KG1 (cell line): ENCODE measurements around the gene GNG3.
A peak's percentile ranks its signal among the peaks of the same experiment; 100 is the strongest.
"Not testable (repeated sequence)": the region's sequence is repeated elsewhere in the genome, so short reads cannot be mapped to it uniquely, and the experiment has no call there.

Source experiments
- DNase-seq: peaks from one replicate; lab custom pipeline; 2025; lab: John Stamatoyannopoulos, UW

GNG3 gene

DNA sequence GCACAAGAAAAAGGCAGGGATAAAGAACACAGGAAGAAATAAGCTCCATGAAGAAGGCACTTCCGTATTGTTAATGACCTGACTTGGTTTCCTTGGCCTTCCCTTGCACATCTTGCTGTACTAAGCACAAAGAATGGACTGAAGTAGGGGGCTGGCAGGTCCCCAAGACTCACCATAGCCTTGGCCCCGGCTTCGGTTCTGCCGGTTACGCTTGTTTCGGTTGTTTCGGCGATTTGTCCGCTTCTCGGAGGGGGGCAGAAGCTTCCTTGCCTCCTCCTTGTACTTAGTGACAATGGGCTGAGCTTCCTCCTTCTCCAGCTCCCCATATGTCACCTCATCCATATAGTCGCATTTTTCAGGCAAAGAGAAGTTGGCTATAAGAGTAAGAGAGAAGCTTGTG is 9.3 kb downstream of the GNG3 start:
- DNase-seq = no peak

DNA sequence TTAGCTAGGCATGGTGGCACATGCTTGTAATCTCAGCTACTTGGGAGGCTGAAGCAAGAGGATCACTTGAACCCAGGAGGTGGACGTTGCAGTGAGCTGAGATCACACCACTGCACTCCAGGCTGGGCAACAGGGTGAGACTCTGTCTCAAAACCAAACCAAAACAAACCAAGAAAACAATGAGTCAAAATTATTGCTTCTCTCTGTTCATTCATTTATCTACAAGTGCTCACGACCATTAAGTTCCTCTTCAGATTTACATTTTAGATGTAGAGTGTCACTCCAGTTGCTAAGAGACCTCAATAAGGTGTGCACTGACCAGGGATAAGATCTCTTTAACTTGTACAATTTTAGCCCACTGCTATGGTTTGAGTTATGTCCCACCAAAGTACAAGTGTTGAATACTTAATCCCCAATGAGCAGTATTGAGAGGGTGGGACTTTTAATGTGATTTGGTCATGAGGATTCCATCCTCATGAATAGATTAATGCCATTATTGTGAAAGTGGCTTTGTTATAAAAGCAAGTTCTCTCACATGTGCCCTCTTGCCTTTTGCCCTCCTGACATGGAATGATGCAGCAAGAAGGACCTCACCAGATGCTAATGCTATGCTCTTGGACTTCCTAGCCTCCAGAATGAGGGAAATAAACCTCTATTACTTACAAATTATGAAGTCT is 12.0 kb downstream of the GNG3 start:
- DNase-seq = no peak

DNA sequence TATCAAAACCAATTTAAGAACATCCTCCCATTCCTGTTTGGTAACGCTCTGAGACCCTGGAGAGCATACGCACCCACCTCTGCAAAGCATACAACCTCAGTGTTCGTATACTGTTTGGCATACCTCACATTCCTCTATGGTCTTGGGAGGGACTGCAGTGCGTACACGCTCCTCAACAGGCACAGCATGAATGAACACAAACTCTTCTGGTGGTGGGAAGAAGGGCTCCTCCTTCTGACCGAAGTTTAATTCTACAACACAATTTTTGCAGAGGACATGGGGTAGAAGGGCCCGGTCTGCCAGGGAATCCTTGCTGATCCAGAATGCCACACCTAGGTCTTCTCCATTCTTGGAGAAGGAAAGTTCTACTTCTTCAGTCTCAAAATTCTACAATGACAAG is 14.5 kb downstream of the GNG3 start:
- no peak for DNase-seq

DNA sequence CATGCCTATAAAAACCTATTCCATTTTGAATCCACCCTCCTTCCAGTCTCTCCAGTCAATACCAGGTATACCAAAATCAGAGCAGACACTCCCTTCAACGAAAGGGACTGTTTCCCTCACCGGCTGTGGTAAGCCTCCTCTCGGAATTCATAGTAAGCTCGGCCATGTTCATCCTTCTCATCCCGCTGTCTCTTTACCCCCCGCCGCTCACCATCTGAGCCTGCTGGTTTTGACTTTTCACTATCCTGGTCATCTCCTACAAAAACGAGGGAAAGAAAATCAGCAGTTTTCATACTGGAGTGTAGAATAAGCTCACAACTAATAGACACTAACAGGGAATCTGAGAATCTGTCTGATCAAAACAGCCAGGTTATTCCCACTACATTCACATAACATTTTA is 16.7 kb downstream of the GNG3 start:
- no peak for DNase-seq

DNA sequence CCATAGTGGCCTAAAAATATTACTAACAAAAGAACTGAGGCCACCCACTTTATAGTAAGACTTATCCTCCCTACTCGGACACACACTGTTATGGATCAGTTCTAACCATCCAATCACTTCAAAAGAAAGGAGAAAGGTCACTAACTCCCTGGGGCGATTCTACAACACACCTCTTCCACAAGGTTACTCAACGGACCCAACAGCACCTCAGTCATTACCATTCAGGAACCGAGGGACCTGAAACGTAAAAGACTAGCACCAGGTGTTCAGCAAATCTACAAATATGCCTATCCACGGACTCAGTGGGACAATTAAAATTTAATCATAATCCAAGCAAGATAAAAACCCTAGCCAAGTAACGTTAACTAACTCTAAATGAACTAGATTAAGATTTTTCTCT is 18.2 kb downstream of the GNG3 start:
- DNase-seq = no peak

DNA sequence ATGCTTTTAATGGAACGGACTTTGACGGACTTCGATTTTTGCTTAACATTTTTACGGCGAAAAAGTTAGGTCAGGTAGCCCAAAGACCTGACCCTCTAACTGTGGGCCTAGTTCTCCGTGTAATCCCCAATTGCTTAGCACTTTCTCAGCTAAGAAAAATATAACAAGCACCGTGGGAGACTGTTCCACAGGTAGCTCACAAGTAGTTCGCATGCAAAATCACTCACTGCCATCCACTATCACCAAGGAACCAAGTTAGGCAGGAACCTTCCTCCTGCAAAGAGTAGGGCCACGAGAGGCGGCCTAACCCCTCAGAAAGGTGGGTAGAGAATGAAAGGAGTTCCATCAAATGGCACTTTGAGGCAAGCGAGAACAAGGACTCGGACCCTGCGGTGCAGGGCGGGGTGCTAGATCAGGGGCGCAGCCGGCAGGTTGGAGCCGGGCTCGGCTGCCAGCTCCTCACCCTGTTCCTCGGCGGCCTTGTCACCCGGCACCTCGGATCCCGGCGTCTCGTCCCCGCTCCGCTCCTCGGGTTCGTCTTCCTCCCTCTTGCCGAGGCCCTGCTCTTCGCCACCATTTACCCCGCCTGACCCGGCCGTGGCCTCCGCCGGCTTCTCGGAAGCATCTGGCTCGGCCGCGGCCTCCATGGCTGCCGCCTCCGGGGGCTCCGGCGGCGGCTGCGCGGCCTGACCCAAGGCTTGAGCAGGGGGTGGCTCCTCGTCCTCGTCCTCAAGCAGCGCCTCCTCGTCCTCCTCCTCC is 18.9 kb downstream of the GNG3 start:
- no peak for DNase-seq

DNA sequence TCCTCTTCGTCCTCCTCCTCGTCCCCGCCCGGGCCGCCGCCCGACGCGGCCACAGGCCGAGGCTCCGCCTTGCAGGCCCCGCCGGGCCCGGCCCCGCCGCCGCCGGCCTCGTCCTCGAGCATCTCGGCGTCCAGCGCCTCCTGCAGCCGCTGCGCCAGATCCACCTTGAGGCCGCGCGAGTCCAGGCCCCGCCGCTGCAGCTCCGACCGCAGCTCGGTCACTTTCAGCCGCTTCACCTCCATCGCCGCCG is 19.4 kb downstream of the GNG3 start:
- DNase-seq = no peak

DNA sequence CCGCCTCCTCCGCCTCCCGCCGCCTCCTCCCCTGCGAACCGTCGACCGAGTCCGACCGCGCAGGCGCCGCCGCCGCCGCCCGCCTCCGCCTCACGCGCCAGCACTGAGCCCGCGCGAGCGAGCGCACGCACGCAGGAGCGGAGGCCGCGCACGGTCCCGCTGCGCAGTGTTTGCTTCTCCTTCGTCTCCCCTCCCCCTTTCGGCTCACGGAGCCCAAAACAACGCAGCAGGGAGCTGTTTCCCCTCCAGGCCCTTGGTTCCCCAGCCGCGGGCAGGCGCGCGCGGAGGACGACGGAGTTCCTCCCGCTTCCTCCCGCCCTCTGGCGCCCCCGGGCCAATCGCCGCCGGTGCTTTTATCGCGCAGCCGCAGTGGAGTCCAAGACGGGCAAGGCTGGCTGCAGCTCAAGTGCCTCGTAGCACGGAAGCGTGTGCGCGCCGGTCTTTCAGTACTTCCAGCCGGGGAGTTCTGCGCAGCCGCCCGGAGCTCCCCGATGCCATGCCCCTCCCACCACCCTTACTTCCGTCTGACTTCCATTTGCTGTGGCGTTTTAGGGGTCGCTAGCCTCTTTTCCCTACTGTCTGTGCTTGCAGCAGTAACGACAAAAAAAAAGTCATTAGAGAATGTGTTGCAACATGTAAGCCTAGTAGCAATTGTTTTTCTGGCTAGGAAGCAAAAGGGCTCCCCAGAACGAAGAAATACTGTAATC is 19.8 kb downstream of the GNG3 start, which contains the start of gene HNRNPUL2:
TSS of gene HNRNPUL2 (minus strand) at position 293 of the 707 bp plus-strand sequence. CDS start 301 bp downstream, outside the sequence.
- DNase-seq = peak; percentile 100

DNA sequence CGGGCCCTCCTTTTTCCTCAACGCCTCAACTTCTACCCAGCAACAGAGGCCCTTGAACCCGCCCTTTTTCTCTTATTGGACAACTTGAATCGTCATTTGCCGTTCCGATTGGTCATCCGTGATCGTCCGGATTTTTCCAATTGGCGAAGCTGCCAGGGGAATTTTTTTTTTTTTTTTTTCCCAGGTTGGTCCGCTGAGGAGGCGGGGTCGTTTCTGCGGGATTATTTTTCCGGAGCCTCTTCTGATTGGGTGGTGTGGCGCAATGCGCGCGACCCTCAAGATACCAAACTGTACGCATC is 20.3 kb downstream of the GNG3 start:
- peak; percentile 100 for DNase-seq

DNA sequence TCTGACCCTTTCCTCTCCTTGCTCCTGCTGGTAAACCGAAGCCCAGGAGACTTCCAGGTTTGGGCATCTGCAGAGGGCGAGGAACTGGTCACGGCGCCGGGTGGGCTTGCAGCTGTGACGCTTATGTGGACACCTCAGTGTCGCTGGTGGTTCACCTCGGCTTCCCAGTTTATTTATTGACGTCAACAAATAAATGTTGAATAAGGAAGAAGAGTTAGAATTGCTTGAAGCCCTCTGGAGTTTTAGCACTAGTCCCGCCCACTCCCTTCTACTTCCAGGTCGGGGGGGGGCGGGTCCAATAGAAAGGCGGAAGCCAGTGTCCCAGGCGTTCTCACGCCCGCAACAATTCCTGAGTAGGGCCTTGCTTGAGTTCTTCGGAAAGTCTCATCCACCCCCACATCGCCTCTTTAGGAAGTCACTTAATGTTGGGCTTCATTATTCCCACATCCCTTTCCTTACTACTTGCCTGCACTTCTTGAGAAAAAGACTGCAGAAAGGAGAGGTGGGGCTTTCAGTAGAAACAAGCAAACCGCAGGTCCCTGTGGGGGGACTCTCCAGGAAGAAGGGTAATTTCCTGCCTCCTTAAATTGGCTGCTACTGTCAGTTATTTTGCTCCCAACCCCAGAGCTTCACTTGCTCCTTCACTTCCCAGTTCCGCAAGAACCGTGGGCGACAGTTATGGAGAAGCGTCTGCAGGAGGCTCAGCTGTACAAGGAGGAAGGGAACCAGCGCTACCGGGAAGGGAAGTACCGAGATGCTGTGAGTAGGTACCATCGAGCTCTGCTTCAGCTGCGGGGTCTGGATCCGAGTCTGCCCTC is 20.9 kb downstream of the GNG3 start, which contains the start of gene TTC9C:
TSS of gene TTC9C (plus strand) at position 316 of the 818 bp plus-strand sequence. CDS start at position 679, 363 bp downstream.
- peak; percentile 93 for DNase-seq

DNA sequence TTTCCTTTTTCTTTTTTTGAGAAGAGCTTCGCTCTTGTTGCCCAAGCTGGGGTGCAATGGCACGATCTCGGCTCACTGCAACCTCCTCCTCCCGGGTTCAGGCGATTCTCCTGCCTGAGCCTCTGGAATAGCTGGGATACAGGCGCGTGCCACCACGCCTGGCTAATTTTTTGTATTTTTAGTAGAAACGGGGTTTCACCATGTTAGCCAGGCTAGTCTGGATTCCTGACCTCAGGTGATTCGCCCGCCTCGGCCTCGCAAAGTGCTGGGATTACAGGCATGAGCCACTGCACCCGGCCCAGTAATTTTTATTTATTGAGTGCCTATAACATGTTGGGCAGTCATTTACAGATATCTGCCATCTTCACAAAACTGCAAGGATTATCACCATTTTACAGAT is 22.6 kb downstream of the GNG3 start:
- DNase-seq = not testable (repeated sequence)

DNA sequence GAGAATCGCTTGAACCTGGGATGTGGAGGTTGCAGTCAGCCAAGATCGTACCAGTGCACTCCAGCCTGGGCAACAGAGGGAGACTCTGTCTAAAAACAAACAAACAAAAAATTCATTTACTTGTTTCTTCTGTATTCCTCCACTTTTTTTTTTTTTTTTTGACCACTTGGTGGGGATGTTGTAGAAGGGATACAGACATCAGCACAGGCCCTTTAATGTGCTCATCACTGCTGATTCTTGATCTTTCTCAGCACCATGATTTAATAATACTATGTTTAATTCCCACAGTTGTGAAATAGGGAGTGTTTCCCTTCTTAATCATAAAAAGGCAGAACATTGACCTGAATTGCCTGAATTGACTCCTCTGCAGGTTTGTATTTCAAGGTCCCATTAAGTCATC is 25.4 kb downstream of the GNG3 start:
- no peak for DNase-seq

DNA sequence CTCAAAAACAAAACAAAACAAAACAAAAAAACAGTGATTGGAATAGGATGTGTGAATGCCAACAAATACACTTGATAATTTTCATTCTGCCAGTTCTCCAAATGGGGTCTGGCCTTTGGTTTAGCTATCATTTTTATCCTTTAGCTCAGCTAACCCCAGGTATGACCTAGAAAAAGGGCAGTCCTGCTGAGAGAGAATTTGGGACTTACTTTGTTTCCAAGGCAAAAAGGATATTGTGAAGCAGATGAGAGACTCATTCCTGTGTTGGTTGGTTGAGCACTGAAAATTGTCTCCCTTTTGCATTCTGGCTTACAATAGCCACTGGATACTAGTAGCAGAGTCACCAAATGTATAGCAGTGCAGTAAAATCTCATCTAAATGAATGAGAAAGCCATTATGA is 29.7 kb downstream of the GNG3 start:
- DNase-seq = no peak

DNA sequence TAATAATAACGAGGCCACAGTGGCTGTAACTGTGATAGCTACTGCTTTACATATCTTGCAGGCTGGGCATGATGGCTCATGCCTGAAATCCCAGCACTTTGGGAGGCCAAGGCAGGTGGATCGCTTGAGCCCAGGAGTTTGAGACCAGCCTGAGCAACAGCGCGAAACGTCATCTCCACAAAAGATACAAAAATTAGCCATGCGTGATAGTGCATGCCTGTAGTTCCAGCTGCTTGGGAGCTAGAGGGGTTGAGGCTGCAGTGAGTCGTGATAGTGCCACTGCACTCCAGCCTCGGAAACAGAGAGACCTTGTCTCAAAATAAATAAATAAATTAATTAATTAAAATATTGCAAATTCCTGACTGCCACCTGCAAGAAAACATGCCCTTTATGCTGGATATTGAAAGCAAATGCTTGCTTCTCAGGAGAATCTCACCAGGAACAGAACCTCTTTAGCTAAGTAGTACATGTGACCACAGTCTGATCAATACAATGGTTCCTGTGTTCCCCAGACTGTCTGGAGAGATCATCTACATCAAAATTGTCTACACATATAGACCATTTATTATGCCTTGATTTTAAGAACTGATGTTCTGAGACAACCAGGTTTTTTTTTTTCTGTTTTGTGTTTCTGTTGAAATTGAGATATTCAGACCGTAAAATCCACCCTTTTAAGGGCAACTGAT is 40.1 kb downstream of the GNG3 start:
- DNase-seq = no peak

DNA sequence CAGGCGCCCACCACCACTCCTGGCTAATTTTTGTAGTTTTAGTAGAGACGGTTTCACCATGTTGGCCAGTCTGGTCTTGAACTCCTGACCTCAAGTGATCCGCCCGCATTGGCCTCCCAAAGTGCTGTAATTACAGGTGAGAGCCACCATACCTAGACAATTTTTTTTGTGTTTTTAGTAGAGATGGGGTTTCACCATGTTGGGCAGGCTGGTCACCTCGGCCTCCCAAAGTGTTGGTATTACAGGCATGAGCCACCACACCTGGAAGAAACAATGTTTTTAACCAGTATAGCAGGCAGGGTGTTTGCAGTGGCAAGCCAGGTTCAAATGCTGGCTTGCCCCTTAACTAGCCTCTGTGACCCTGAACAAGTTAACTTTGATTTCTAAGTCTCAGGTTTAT is 42.5 kb downstream of the GNG3 start:
- not testable (repeated sequence) for DNase-seq

DNA sequence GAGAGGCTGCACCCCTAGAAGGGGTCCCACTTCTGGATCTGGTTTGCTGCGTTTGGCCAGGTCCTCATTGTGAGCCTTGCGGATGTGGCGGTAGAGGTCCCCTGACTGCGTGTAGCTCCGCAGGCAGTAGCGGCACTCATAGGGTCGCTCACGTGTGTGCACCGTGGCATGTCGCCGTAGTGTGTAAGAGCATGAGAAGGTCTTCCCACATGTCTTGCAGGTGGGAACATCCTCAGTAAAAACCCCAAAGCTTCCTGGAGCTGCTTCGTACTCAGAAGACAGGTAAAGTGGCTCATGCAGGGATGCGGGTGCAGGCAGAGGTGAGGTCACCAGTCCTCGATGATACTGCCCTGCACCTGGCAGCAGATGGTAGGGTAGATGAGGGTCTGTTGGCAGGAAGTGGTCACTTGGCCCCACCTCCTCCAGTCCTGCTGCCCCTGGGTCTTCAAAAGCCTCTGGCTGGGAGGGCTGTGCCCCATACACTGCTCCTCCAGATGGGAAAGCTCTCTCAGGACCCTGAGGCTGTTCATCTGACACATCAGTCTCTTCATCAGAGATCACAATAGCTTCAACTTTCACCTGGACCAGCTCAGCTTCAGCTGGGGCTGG is 44.8 kb downstream of the GNG3 start:
- DNase-seq = no peak

DNA sequence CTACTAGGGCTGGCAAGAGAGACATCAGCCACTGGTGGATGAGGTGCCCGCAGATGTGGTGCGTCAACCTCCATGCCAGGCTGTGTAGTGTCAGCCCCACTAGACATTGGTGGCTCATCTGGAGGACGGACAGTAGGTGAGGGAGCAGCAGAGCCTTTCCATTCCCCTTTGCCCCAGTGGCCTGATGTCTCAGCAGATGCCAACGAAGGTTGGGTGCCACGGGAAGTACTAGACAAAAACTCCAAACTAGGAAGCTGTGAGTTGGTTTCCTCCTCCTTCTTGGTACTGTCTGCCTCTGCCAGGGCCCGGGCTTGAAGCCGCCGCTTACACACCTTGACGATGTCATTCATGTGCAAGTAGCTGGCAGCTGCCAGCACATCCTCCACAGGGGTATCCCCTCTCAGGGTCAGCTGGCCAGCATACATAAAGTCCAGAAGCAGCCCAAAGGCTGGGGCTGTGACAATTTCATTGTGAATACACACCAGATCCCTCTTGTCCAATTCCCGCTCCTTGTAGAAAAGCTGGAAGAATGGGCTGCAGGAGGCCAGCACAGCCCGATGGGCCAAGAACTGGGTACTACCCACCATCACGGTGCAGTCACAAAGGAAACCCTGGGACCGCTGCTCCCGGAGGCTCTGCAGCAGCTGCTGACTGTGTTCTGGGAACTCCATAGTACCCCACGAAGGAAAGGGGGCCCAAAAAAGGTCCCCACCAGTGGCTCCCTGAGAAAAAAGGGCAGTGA is 45.7 kb downstream of the GNG3 start:
- no peak for DNase-seq

DNA sequence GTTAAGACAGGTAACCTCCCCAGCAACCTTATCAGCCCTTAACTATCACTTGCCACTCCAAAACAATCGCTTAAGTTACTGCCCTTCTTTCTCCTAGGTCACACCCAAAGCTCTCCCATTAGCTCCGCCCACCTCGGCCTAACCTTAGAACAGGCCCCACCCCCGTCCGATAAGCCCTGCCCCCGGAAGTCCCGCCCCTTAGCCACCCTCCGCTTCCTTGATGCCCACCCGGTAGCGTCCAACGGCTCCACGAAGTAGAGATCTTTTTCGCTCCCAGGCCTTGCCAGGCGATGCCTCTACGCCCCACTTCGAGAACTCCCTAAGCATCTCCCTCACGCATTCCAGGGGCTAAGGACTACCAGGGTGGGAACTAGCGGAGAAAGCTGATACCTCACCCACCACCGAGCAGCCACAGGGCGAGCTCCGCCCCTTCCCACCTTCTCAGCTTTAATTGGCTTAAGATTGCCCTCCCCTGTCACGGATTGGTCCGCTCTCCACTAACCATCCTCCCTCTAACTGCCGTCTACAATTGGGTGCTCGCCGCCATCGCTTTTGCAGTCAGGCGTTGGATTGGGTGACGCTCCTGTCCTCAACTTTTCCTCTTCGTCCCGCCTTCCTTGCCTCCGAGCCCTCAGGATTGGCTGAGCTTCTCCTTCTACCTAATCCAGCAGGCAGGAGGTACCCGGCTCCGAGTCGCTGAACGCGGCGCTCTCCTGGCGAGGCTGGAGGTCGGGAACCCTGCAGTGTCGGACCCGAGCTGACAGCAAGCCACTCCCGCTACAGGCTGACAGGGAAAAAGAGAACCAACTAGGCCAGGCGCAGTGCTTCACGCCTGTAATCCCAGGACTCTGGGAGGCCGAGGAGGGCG is 46.5 kb downstream of the GNG3 start, which contains the start of gene ZBTB3:
TSS of gene ZBTB3 (minus strand) at position 425 of the 868 bp plus-strand sequence. CDS start 496 bp downstream, outside the sequence.
- peak; percentile 100 for DNase-seq

DNA sequence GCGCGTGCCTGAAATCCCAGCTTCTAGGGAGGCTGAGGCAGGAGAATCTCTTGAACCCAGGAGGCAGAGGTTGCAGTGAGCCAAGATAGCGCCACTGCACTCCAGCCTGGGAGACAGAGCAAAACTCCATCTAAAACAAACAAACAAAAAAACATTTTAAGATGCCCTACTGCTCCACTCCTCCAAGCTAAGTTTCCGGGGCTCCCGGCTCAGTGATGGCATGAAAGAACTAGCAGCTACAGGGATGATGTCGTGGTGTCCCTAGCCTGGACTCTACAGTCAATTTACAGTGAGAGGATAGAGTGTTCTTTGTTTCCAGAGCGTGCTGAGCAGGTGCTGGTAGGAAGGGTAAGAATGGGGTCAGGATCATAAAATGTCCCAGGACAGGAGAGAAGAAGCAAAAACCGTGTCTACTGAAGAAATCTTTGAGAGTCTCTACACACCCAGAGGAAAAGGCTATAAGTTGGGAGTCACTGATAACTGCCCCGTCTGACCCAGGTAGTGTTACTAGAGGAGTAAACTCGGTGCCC is 47.7 kb downstream of the GNG3 start:
- no peak for DNase-seq
